Endothelial cell of umbilical vein (primary cell): ENCODE data around the gene DNM2.
A peak's percentile ranks its signal among the peaks of the same experiment; 100 is the strongest.

Experiments
- CTCF ChIP-seq, 2 donors: IDR thresholded peaks; 1 replicate in 1 of 2; 2 replicates in 1 of 2; pipeline ENCODE4 v1.5.1; 2011; ENCODE audit warnings: low read length in 2 of 2, mild to moderate bottlenecking in 2 of 2, moderate library complexity in 2 of 2, control low read depth in 1 of 2, inconsistent platforms in 1 of 2, low read depth in 1 of 2; ENCODE audit not compliant: insufficient read depth in 1 of 2; ENCODE audit errors: extremely low read depth in 1 of 2
- JUN ChIP-seq: IDR thresholded peaks from 2 replicates; pipeline ENCODE4 v1.6.1; 2011; ENCODE audit warnings: borderline replicate concordance, low read depth; ENCODE audit not compliant: insufficient read length, insufficient read depth
- POLR2A ChIP-seq: IDR thresholded peaks from 2 replicates; pipeline ENCODE4 v1.6.1; 2012; ENCODE audit warnings: low read depth, mild to moderate bottlenecking, control low read depth, low read length

GRCh38 chr19:10692673-10693264 is 25.1 kb upstream of the DNM2 start:
- TF ChIP-seq CTCF (IDR thresholded peaks at IDR 0.05; ENCODE audit: extremely low read depth in 1 of 2, insufficient read depth in 1 of 2, low read depth in 1 of 2, low read length in 2 of 2): no peak
- TF ChIP-seq JUN: no peak
- TF ChIP-seq POLR2A: peak; percentile 29
